ENCODE data around the gene USP30. TPM values are rescaled to one million over a fixed set of nuclear protein-coding genes. Genes with fewer than 3 reads are reported as not detected.

Gene USP30
- total and polyA plus RNA-seq, 8 donors: 3.2 to 41.4 (median 10.9) TPM

DNA sequence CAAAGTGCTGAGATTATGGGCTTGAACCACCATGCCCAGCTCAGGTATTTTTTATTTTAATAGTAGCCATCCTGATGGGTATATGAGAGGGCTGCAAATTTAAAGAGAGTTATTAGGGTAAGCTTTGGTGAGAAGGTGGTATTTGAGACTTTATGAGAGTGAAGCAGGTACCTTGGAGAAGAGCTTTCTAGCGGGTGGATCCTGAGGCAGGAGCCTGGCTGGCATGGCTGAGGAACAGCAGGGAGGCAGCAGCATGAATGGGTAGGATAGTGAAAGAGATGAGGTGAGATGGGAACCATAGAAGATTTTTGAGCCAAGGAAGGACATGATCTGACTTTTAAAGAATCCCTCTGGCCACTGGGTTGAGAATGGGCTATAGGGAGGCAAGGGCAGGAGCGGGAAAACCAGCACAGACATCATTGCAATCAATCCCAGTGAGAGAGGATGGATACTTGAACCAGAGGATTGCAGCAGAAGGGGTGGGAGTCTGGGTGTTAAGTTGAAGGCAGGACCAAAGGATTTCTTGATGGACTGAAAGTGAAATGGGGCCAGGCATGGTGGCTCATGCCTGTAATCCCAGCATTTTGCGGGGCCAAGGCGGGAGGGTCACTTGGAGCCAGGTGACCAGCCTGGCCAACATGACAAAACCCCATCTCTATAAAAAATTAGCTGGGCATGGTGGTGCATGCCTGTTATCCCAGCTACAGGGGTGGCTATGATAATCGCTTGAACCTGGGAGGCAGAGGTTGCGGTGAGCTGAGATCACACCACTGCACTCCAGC lies 37.2 kb upstream of the USP30 start:
- Histone ChIP-seq H3K9me3 (no peaks in the 10 kb centered on the region), H3K4me1 (no peaks in the 10 kb centered on the region), H3K27me3 (peaks cover 0 to 53% (median 2%) of the 10 kb centered on the region in 3 donors), H3K27ac (no peak overlapping the region), H3K36me3 (no peaks in the 10 kb centered on the region), H3K4me3 (no peak overlapping the region)
- WGBS, 5 donors: 86 to 92% (median 91%) methylated on average over 6 of the region's 6 CpGs
- no peak for DNase-seq
- intact Hi-C loops (cut with DNase I; ENCODE audit: low total_unique reads): no loop called here
- no peak for TF ChIP-seq POLR2AphosphoS5 (IDR thresholded peaks at IDR 0.05)
- no peak for TF ChIP-seq POLR2A (IDR thresholded peaks at IDR 0.05)
- no peak for TF ChIP-seq EP300 (IDR thresholded peaks at IDR 0.05)
- TF ChIP-seq CTCF (IDR thresholded peaks at IDR 0.05): no peak

GRCh38 chr12:109016016-109016415 lies 36.4 kb upstream of the USP30 start:
- intact Hi-C loops (cut with DNase I; ENCODE audit: low total_unique reads): no loop called here
- WGBS, 5 donors: 74 to 80% (median 78%) methylated on average over 8 of the region's 8 CpGs
- Histone ChIP-seq H3K27ac (no peak overlapping the region), H3K4me1 (peaks cover 0 to 6% (median 5%) of the 10 kb centered on the region in 4 donors), H3K4me3 (no peak overlapping the region), H3K9me3 (no peaks in the 10 kb centered on the region), H3K36me3 (no peaks in the 10 kb centered on the region), H3K27me3 (peaks cover 0 to 58% (median 4%) of the 10 kb centered on the region in 3 donors)
- no peak for TF ChIP-seq CTCF (IDR thresholded peaks at IDR 0.05)
- no peak for DNase-seq

DNA sequence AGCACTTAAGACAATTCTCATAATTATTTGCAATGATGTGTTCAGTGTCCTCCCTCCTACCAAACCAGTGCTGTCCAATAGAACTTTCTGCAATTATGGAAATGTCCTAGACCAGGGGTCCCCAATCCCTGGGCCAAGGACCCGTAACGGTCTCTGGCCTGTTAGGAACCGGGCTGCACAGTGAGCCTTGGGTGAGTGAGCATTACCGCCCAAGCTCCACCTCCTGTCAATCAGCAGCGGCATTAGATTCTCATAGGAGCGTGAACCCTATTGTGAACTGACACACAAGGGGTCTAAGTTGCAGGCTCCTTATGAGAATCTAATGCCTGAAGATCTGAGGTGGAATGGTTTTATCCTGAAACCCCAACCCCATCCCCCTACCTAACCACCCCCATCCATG lies 35.4 kb upstream of the USP30 start:
- TF ChIP-seq CTCF (IDR thresholded peaks at IDR 0.05) (no peak), EP300 (IDR thresholded peaks at IDR 0.05) (no peak), POLR2AphosphoS5 (IDR thresholded peaks at IDR 0.05) (no peak), POLR2A (IDR thresholded peaks at IDR 0.05) (no peak)
- H3K27ac ChIP-seq: no peak overlapping the region
- H3K4me1 ChIP-seq: peaks cover 0 to 8% (median 6%) of the 10 kb centered on the region in 4 donors
- peaks cover 0 to 57% (median 4%) of the 10 kb centered on the region in 3 donors for H3K27me3 ChIP-seq
- no peaks in the 10 kb centered on the region for H3K9me3 ChIP-seq
- no peak overlapping the region for H3K4me3 ChIP-seq
- DNase-seq: no peak
- 76 to 86% (median 82%) methylated on average over 6 of the region's 6 CpGs for WGBS, 5 donors
- intact Hi-C loops (cut with DNase I; ENCODE audit: low total_unique reads): no loop called here
- no peaks in the 10 kb centered on the region for H3K36me3 ChIP-seq

GRCh38 chr12:109018296-109018695 lies 34.1 kb upstream of the USP30 start:
- intact Hi-C loops (cut with DNase I; ENCODE audit: low total_unique reads): no loop called here
- 56 to 68% (median 62%) methylated on average over 4 of the region's 4 CpGs for WGBS, 5 donors
- TF ChIP-seq POLR2AphosphoS5 (IDR thresholded peaks at IDR 0.05): no peak
- TF ChIP-seq EP300 (IDR thresholded peaks at IDR 0.05): no peak
- no peak for TF ChIP-seq POLR2A (IDR thresholded peaks at IDR 0.05)
- no peak for TF ChIP-seq CTCF (IDR thresholded peaks at IDR 0.05)

More at GRCh38 chr12:109018296-109018695, 34.1 kb upstream of the USP30 start:
- H3K27me3 ChIP-seq: peaks cover 0 to 61% (median 4%) of the 10 kb centered on the region in 3 donors
- no peak overlapping the region for H3K27ac ChIP-seq
- H3K4me1 ChIP-seq: peaks cover 0 to 8% (median 6%) of the 10 kb centered on the region in 4 donors
- H3K4me3 ChIP-seq: no peak overlapping the region
- no peaks in the 10 kb centered on the region for H3K36me3 ChIP-seq
- no peaks in the 10 kb centered on the region for H3K9me3 ChIP-seq
- DNase-seq: no peak
